SU-DHL-6 (cell line): Measurements from ENCODE around the gene NUP50.

ENCODE experiments used
- H2AFZ ChIP-seq: fragments of 200-600 bp; sonication (generic); 2 replicates; pipeline ENCODE4 v1.6.1; 2014; ENCODE audit warnings: low read depth, mild to moderate bottlenecking, moderate library complexity, mixed read lengths, antibody characterized with exemption, low read length; ENCODE audit not compliant: severe bottlenecking
- H3F3A ChIP-seq: fragments of 200-600 bp; shearing (Covaris generic); 2 replicates; pipeline ENCODE4 v1.6.0; 2016; ENCODE audit warnings: antibody characterized with exemption, mild to moderate bottlenecking; ENCODE audit not compliant: insufficient read depth
- H3K27ac ChIP-seq: fragments of 200-600 bp; sonication (generic); 2 replicates; pipeline ENCODE4 v1.5.1; 2016; ENCODE audit warnings: low read depth, mild to moderate bottlenecking, low read length, moderate library complexity, mixed read lengths
- H3K27me3 ChIP-seq: fragments of 200-600 bp; sonication (generic), shearing (Covaris generic); 2 replicates; pipeline ENCODE4 v1.6.0; 2014; ENCODE audit warnings: mild to moderate bottlenecking, low read length
- H3K36me3 ChIP-seq: fragments of 200-600 bp; sonication (generic); 2 replicates; pipeline ENCODE4 v1.6.1; 2014; ENCODE audit warnings: mild to moderate bottlenecking, low read length, mixed read lengths
- H3K4me2 ChIP-seq: fragments of 300-600, 200-600 bp; shearing (Covaris generic), sonication (generic); 2 replicates; pipeline ENCODE4 v1.6.0; 2014; ENCODE audit warnings: low read length, low read depth, mild to moderate bottlenecking; ENCODE audit not compliant: poor library complexity, severe bottlenecking
- H3K4me3 ChIP-seq: fragments of 200-600 bp; sonication (generic); 2 replicates; pipeline ENCODE4 v1.5.1; 2014; ENCODE audit warnings: antibody characterized with exemption, low read length, mild to moderate bottlenecking, mixed read lengths; ENCODE audit not compliant: insufficient read depth, poor library complexity, severe bottlenecking
- H3K79me2 ChIP-seq: fragments of 200-600 bp; sonication (generic); 2 replicates; pipeline ENCODE4 v1.6.1; 2014; ENCODE audit warnings: mild to moderate bottlenecking, low read length, moderate library complexity; ENCODE audit not compliant: insufficient read depth
- H3K9ac ChIP-seq: fragments of 200-600 bp; sonication (generic); 2 replicates; pipeline ENCODE4 v1.7.0; 2014; ENCODE audit warnings: mild to moderate bottlenecking, low read length
- H3K9me2 ChIP-seq: fragments of 200-600 bp; sonication (generic); replicated peaks from 2 replicates; pipeline ENCODE4 v1.6.1; 2014; ENCODE audit warnings: low read length; ENCODE audit not compliant: insufficient read depth
- H3K9me3 ChIP-seq: fragments of 200-600 bp; sonication (generic); 2 replicates; pipeline ENCODE4 v1.6.1; 2014; ENCODE audit warnings: low read length, mixed read lengths; ENCODE audit not compliant: insufficient read depth
- H4K20me1 ChIP-seq: fragments of 200-600 bp; sonication (generic); 2 replicates; pipeline ENCODE4 v1.6.1; 2014; ENCODE audit warnings: low read depth, mild to moderate bottlenecking, antibody characterized with exemption, low read length, moderate library complexity, mixed read lengths
- EZH2phosphoT487 ChIP-seq: fragments of 200-600 bp; sonication (generic), shearing (Covaris generic); conservative IDR thresholded peaks from 2 replicates; pipeline ENCODE4 v1.6.1; 2018; ENCODE audit warnings: mild to moderate bottlenecking, antibody characterized with exemption, low read length, moderate library complexity, mixed read lengths
- TF ChIP-seq, protein P1 (sequence below): fragments of 200-600 bp; sonication (generic); IDR thresholded peaks from one replicate; pipeline ENCODE4 v1.5.1; 2017; ENCODE audit warnings: antibody characterized with exemption, mild to moderate bottlenecking, low read length, moderate library complexity; ENCODE audit not compliant: insufficient read depth, poor library complexity, severe bottlenecking

NUP50 gene

DNA sequence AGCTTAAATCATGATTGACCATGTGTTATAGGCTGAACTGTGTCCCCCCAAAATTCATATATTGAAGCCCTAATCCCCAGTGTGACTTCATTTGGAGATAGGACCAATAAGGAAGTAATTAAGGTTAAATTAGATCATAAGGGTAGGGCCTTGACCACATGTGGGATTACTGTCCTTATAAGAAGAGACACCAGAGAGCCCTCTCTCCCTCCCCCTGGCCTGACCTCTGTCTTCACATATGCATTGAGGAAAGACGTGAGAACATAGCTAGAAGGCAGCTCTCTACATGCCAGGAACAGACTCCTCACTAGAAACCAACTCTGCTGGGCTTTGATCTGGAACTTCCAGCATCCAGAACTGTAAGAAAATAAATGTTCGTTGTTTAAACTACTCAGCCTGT, 13.6 kb upstream of the NUP50 start:
- H3K27me3 ChIP-seq: no peaks in the 10 kb centered on the region
- H3K9me3 ChIP-seq: no peaks in the 10 kb centered on the region
- no peak overlapping the region for H3K27ac ChIP-seq
- H3K4me3 ChIP-seq: no peak overlapping the region
- H3K4me2 ChIP-seq: no peak overlapping the region
- no peaks in the 10 kb centered on the region for H4K20me1 ChIP-seq
- H3F3A ChIP-seq: no peaks in the 10 kb centered on the region
- TF ChIP-seq, protein P1, sequence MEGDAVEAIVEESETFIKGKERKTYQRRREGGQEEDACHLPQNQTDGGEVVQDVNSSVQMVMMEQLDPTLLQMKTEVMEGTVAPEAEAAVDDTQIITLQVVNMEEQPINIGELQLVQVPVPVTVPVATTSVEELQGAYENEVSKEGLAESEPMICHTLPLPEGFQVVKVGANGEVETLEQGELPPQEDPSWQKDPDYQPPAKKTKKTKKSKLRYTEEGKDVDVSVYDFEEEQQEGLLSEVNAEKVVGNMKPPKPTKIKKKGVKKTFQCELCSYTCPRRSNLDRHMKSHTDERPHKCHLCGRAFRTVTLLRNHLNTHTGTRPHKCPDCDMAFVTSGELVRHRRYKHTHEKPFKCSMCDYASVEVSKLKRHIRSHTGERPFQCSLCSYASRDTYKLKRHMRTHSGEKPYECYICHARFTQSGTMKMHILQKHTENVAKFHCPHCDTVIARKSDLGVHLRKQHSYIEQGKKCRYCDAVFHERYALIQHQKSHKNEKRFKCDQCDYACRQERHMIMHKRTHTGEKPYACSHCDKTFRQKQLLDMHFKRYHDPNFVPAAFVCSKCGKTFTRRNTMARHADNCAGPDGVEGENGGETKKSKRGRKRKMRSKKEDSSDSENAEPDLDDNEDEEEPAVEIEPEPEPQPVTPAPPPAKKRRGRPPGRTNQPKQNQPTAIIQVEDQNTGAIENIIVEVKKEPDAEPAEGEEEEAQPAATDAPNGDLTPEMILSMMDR: no peak
- no peak overlapping the region for H3K9ac ChIP-seq
- 0 out of 2 replicates have a peak, but pooled peaks cover 3% of the 10 kb centered on the region for H3K36me3 ChIP-seq
- H3K79me2 ChIP-seq: no peaks in the 10 kb centered on the region; the same call in 1 of the 2 replicates
- H2AFZ ChIP-seq: no peak overlapping the region
- H3K9me2 ChIP-seq: no peaks in the 10 kb centered on the region

- H3K9me2 ChIP-seq: no peaks in the 10 kb centered on the region
- no peaks in the 10 kb centered on the region for H3K9me3 ChIP-seq
- no peak overlapping the region for H3K9ac ChIP-seq
- H4K20me1 ChIP-seq: no peaks in the 10 kb centered on the region
- TF ChIP-seq, protein P1: no peak
- TF ChIP-seq EZH2phosphoT487: no peak
- H3K79me2 ChIP-seq: no peaks in the 10 kb centered on the region; the same call in 1 of the 2 replicates
- 0 out of 2 replicates have a peak, but pooled peaks cover 3% of the 10 kb centered on the region for H3K36me3 ChIP-seq
- H3K27me3 ChIP-seq: no peaks in the 10 kb centered on the region
- no peak overlapping the region for H3K27ac ChIP-seq
- no peaks in the 10 kb centered on the region for H3F3A ChIP-seq
- H3K4me2 ChIP-seq: no peak overlapping the region
- no peak overlapping the region for H3K4me3 ChIP-seq
- no peak overlapping the region for H2AFZ ChIP-seq
These were observed 12.2 kb upstream of the NUP50 start for GRCh38 chr22:45151503-45151902.

DNA sequence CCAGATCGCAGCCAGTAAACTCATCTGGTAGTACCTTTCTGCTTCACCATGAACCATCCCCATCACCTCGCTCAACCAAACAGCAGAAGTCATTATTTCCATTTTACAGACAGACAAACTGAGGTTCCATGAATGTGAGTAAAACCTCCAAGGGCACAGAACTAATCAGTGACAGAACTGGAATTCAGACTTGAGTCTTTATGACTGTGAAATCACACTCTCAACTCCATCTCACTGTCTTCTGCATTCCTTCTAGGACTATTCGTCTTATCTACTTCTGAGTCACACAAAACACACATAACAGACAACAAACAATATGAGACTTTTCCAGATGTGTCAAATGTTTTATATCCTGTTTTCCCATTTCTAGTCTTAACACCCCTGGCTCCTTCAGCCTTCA, 9.3 kb upstream of the NUP50 start:
- Histone ChIP-seq H3K27ac (no peak overlapping the region), H3K4me2 (no peak overlapping the region), H3K36me3 (no peaks in the 10 kb centered on the region), H3K27me3 (no peaks in the 10 kb centered on the region), H3K9me3 (no peaks in the 10 kb centered on the region), H3K79me2 (peaks cover 5% of the 10 kb centered on the region), H4K20me1 (no peaks in the 10 kb centered on the region), H3F3A (no peaks in the 10 kb centered on the region), H2AFZ (no peak overlapping the region), H3K9me2 (no peaks in the 10 kb centered on the region), H3K4me3 (no peak overlapping the region), H3K9ac (no peak overlapping the region)
- TF ChIP-seq EZH2phosphoT487: no peak
- TF ChIP-seq, protein P1: no peak
